IPS DF 4.7 (cell line): Measurements from ENCODE around the gene RLBP1.
"Not testable (repeated sequence)": the region's sequence is repeated elsewhere in the genome, so short reads cannot be mapped to it uniquely, and the experiment has no call there.

Experiments used
- DNase-seq: peaks from one replicate; pipeline ENCODE4 v3.0.0-alpha.2; 2013; ENCODE audit warnings: low spot score; ENCODE audit errors: extremely low read depth

The RLBP1 gene

GRCh38 chr15:89221543-89221942 is at the start of gene RLBP1:
Gene RLBP1, minus strand, starts transcription at chr15:89221579. Its CDS starts 2,604 bp downstream, at chr15:89218975.
- no peak for DNase-seq

- not testable (repeated sequence) for DNase-seq
Observed at GRCh38 chr15:89250142-89250541, 28.8 kb upstream of the RLBP1 start.

GRCh38 chr15:89248584-89248983 is 27.2 kb upstream of the RLBP1 start:
- no peak for DNase-seq

- DNase-seq: no peak
Observed at GRCh38 chr15:89247446-89247845, 26.1 kb upstream of the RLBP1 start.

DNA sequence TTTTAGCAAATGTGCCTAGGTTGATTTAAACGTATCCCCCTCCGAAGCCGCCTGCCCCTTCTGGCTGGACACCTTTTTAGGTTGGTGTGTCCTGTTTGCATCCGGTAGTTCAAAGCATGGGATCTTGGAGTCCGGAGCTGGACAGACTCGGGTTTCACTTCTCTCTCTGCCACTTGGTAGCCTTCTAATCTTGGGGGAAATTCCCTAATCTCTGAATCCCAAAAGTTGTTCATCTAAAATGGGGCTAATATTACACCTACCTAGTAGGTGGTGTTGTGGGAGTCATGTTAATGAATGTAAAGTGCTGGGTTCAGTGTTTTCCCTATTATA is 23.2 kb upstream of the RLBP1 start:
- no peak for DNase-seq

GRCh38 chr15:89243691-89244573 is 22.6 kb upstream of the RLBP1 start, which contains the start of gene FANCI:
Gene FANCI, plus strand, starts transcription at chr15:89243979. Its CDS starts 3,669 bp downstream, at chr15:89247648.
- DNase-seq: peak; percentile 64

GRCh38 chr15:89243046-89243690 is 21.8 kb upstream of the RLBP1 start:
- DNase-seq: no peak

DNA sequence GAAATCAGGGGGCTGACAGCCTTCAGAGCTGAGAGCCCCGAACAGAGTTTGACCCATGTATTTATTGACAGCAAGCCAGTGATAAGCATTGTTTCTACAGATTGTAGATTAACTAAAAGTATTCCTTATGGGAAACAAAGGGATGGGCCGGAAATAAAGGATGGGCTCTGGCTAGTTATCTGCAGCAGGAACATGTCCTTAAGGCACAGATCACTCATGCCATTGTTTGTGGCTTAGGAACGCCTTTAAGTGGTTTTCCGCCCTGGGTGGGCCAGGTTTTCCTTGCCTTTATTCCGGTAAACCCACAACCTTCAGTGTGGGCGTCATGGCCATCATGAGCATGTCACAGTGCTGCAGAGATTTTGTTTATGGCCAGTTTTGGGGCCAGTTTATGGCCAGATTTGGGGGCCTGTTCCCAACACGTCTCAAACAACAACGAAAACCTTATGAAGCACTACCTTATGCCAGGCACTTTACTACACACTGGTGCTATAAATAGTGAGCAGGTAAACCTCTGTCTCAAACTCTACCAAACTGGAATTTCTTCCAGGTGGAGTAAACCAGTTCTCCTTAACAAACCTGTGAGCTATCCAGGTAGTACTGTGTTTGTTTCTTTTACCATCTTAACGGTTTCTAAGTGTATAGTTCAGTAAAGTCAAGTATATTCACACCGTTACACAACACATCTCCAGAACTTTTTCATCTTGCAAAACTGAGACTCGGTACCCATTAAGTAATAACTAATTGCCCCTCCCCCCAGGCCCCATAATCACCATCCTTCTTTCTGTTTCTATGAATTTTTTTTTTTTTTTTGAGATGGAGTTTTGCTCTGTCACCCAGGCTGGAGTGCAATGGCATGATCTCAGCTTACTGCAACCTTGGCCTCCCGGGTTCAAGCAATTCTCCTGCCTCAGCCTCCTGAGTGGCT is 18.8 kb upstream of the RLBP1 start:
- not testable (repeated sequence) for DNase-seq

- DNase-seq: no peak
Observed at GRCh38 chr15:89231832-89232231, 10.5 kb upstream of the RLBP1 start.

DNA sequence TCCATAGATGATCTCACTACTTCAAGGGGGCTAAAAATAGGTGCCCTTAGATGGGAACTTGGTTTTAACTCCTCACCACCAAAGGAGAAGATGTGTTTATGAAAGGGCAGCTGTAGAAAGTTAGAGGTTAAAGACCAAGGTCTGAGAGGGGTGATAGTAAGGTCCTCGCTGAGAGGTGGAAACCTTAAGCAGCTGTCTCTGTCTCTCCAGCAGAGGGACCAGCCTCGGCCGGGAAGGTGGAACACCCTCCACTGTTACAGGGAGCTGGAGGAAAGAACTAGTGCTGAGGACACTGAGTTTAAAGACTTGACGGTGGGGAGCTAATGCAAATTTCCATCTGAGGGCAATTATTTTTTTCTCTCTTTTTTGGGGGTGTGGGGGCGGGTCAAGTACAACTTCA is 8.9 kb upstream of the RLBP1 start:
- no peak for DNase-seq

- no peak for DNase-seq
Observed at GRCh38 chr15:89227425-89227824, 6.0 kb upstream of the RLBP1 start.

GRCh38 chr15:89226359-89227221 is 5.2 kb upstream of the RLBP1 start:
- no peak for DNase-seq

- DNase-seq: no peak
Observed at GRCh38 chr15:89225588-89225987, 4.2 kb upstream of the RLBP1 start.

DNA sequence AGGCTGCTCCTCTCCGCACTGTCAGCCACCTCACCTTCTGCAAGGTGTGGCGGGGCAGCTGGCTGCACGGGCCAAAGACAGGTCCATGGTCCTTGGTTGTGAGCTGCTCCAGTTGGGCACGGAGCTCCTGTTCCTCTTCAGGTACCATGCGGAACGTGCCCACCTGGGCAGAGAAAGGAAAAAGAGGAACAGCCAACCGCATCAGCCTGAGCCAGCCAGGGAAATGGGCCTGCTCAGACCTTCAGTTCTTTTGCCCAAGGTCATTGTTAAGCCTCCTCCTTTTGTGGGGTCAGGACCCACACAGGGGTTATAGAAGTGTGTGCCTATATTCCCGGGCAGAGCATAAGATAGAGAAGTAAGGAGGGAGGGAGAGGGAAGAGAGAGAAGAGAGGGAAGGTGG is 2.8 kb downstream of the RLBP1 start:
- no peak for DNase-seq

DNA sequence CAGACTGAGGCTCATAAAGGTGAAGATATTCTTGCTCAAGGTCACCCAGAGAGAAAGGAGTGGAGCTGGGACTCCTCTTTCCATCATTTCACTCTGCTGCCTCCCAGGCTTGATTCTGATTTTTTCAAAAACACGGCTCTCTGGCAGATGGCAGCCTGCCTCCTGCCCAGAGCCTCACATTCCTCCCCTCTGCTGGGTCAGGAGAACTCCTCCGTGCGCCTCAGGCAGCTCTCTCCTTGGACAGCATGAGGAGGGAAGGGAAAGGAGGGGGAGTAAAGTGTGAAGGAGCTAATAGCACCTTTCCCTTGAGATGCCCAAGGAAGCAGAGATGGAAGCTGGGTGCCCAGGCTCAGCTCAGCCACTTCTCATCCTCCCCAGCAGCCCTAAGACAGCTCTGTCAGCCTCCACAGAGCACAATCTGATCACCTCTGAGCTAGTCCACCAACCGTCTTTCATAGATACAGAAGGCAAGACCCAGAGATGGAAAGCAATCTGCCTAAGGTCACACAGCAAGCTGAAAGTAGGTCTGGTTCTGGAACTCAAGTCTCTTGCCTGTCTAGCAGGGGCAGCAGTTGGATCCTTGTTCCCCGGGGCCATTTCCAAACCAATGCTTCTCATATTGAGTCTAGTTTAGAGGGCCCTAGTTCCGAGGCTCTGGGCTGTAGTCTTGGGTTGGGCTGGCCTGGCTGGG is 3.5 kb downstream of the RLBP1 start:
- no peak for DNase-seq

GRCh38 chr15:89217031-89217430 is 4.3 kb downstream of the RLBP1 start:
- no peak for DNase-seq

DNA sequence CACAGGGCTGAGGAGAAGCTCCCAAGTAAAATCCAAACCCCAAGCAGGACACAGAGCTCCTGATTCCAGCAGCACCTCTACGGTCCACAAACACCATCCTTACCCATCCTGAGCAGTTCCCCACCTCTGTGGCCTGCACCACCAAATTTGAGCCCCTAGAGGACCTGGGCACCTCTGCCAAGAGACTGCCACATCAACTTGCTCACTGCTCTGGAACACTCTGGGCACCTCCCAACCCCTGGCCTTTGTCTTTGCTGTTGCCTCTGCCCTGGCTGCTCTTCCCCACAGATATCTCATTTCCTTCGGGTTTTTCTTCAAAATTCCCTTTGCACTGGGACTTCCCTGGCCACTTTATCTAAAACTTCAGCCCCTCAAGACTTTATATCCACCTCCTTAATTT is 5.8 kb downstream of the RLBP1 start:
- DNase-seq: no peak

DNA sequence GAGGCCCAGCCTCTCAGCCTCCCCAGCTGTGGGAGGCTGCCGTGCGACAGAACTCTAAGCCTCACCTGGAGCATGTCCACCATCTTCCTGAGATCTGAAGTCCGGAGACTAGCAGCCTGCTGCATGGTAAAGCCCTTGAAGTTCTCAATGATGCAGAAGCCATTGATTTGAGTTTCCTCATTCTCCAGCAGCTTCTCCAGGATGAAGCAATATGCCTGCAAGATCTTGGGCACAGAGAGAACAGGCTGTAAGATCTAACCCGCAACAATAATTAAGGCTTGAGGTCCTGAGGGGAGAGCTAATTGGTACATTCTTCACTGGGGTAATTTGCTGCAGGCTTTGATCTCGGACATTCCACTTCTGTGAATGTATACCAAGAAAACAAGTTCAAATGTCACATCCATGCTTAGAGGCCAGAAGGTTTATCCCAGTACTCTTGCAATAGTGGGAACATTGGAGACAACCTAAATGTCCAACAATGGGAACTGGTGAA is 9.7 kb downstream of the RLBP1 start:
- no peak for DNase-seq

DNA sequence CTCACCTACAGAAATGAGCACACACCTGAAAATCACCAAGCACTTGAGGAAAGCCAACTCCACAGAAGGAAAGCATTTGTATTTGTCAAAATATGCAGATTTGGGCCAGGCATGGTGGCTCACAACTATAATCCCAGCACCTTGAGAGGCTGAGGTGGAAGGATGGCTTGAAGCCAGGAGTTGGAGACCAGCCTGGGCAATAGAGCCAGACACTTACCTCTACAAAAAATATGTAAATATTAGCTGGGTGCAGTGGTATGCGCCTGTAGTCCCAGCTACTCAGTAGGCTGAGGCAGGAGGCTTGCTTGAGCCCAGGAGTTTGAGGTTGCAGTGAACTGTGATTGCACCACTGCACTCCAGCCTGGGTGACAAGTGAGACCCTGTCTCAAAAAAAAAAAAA is 12.3 kb downstream of the RLBP1 start:
- DNase-seq: no peak

- no peak for DNase-seq
Observed at GRCh38 chr15:89208256-89208655, 13.1 kb downstream of the RLBP1 start.
